Neuronal stem cell (in vitro differentiated cells): ENCODE results near the gene NRCAM.

Experiments used
- DNase-seq: peaks from one replicate; pipeline ENCODE4 v3.0.0-alpha.2; 2013; ENCODE audit warnings: low spot score
- H2AFZ ChIP-seq: one replicate; pipeline ENCODE4 v1.6.1; 2013; ENCODE audit warnings: mild to moderate bottlenecking, low read length, inconsistent platforms
- H2AK5ac ChIP-seq: 2 replicates; pipeline ENCODE4 v1.6.1; 2013; ENCODE audit warnings: low read depth, mild to moderate bottlenecking, inconsistent platforms, low read length, moderate library complexity, mixed read lengths
- H2BK120ac ChIP-seq: 2 replicates; pipeline ENCODE4 v1.6.1; 2013; ENCODE audit warnings: low read depth, mild to moderate bottlenecking, inconsistent platforms, low read length, moderate library complexity, mixed read lengths
- H2BK12ac ChIP-seq: one replicate; pipeline ENCODE4 v1.6.1; 2013; ENCODE audit warnings: low read length, inconsistent platforms
- H2BK15ac ChIP-seq: 2 replicates; pipeline ENCODE4 v1.6.1; 2013; ENCODE audit warnings: mild to moderate bottlenecking, low read length, inconsistent platforms, mixed read lengths
- H2BK5ac ChIP-seq: one replicate; pipeline ENCODE4 v1.6.1; 2013; ENCODE audit warnings: inconsistent platforms, mild to moderate bottlenecking, low read length, moderate library complexity
- H3K14ac ChIP-seq: one replicate; pipeline ENCODE4 v1.6.1; 2013; ENCODE audit warnings: low read length, inconsistent platforms
- H3K18ac ChIP-seq: 2 replicates; pipeline ENCODE4 v1.6.1; 2013; ENCODE audit warnings: low read length, inconsistent platforms
- H3K23ac ChIP-seq: 2 replicates; pipeline ENCODE4 v1.6.1; 2013; ENCODE audit warnings: low read depth, mild to moderate bottlenecking, mixed read lengths, low read length, inconsistent platforms; ENCODE audit not compliant: poor library complexity
- H3K27ac ChIP-seq: replicated peaks from 3 replicates; pipeline ENCODE4 v1.5.1; 2013; ENCODE audit warnings: low read length, inconsistent platforms
- H3K27me3 ChIP-seq, 3 experiments: 2 replicates each; pipeline ENCODE4 v1.6.1; 2013; ENCODE audit warnings: low read length in 3 of 3, mild to moderate bottlenecking in 2 of 3, inconsistent platforms in 1 of 3, low read depth in 1 of 3, mixed read lengths in 1 of 3, moderate library complexity in 1 of 3; ENCODE audit not compliant: control insufficient read depth in 3 of 3, insufficient read depth in 3 of 3
- H3K36me3 ChIP-seq, 2 donors: replicated peaks in 1 of 2; 2 replicates each; pipeline ENCODE4 v1.6.1; 2013; ENCODE audit warnings: low read length in 2 of 2; ENCODE audit not compliant: control insufficient read depth in 2 of 2, insufficient read depth in 2 of 2
- H3K4ac ChIP-seq: 2 replicates; pipeline ENCODE4 v1.6.1; 2013; ENCODE audit warnings: inconsistent platforms, mild to moderate bottlenecking, low read length, moderate library complexity
- H3K4me1 ChIP-seq, 2 donors: 1 replicate in 1 of 2; 2 replicates in 1 of 2; pipeline ENCODE4 v1.6.1; 2013; ENCODE audit warnings: low read length in 2 of 2, low read depth in 1 of 2; ENCODE audit not compliant: control insufficient read depth in 2 of 2, insufficient read depth in 1 of 2
- H3K4me2 ChIP-seq: one replicate; pipeline ENCODE4 v1.6.1; 2013; ENCODE audit warnings: mild to moderate bottlenecking, low read length, inconsistent platforms; ENCODE audit not compliant: insufficient read depth, poor library complexity, severe bottlenecking
- H3K4me3 ChIP-seq, 2 donors: 2 replicates each; pipeline ENCODE4 v1.5.1; 2013; ENCODE audit warnings: low read length in 2 of 2, mild to moderate bottlenecking in 2 of 2, inconsistent platforms in 1 of 2, moderate library complexity in 1 of 2
- H3K79me1 ChIP-seq: one replicate; pipeline ENCODE4 v1.6.1; 2013; ENCODE audit warnings: low read depth, mild to moderate bottlenecking, inconsistent platforms, low read length, moderate library complexity
- H3K9ac ChIP-seq: one replicate; pipeline ENCODE4 v1.6.1; 2013; ENCODE audit warnings: mild to moderate bottlenecking, low read depth, low read length, inconsistent platforms; ENCODE audit not compliant: poor library complexity
- H3K9me3 ChIP-seq, 2 donors: replicated peaks in 1 of 2; 2 replicates each; pipeline versions ENCODE3 to v1.6.1; 2013; ENCODE audit warnings: low read length in 2 of 2, mild to moderate bottlenecking in 2 of 2, inconsistent platforms in 1 of 2, low read depth in 1 of 2, mixed read lengths in 1 of 2, moderate library complexity in 1 of 2; ENCODE audit not compliant: control insufficient read depth in 2 of 2, insufficient read depth in 1 of 2
- H4K8ac ChIP-seq: one replicate; pipeline ENCODE4 v1.6.1; 2013; ENCODE audit warnings: low read depth, mild to moderate bottlenecking, inconsistent platforms, low read length, moderate library complexity
- H4K91ac ChIP-seq: one replicate; pipeline ENCODE4 v1.6.1; 2013; ENCODE audit warnings: low read length, low read depth, mild to moderate bottlenecking, inconsistent platforms; ENCODE audit not compliant: poor library complexity
- WGBS, 2 donors: extraction: QIAGEN DNeasy Blood & Tissue Kit; methylation state at CpG; one replicate each; pipeline ENCODE4 v1.1.7; 2013; ENCODE audit warnings: missing lambda C conversion rate in 2 of 2, mixed read lengths in 1 of 2; ENCODE audit not compliant: insufficient read length in 2 of 2, insufficient replicate concordance in 1 of 2; ENCODE audit errors: extremely low coverage in 2 of 2; 5-methylcytosine and 5-hydroxymethylcytosine counted together

The NRCAM gene

DNA sequence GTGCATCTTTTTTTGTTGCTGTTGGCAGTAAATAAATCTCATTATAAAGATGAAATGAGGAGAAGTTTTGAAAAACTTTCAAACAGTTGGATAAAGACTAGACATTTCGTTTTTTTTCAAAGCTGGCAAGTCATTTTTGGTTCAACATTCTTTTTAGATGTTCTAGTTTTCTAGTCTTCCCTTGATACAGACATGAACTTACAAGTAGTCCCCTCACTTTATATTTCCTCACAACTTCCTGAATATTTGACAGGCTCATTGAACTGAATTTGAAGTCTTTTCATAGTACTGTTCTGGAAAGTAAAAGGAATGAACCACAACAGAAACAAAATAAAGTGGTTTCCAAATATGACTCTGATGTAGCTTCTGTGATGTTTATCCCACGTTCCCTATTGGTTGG lies 134.2 kb downstream of the NRCAM start:
- H3K18ac ChIP-seq = no peak overlapping the region
- DNase-seq = no peak

DNA sequence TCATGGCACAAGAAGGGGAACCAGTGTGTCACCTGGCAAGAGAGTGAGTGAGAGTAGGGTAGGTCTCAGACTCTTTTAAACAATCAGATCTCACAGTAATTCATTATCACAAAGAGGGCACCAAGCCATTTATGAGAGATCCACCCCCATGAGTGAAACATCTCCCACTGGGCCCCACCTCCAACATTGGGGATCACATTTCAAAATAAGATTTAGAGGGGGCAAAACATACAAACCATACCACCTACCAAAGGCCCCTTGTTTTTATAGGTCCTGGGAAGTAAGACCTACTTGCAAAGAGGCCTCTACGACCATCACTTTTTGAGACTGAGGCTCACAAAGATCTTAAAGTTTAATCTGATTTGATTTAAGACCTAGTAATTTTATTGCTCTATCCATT lies 134.9 kb downstream of the NRCAM start:
- Histone ChIP-seq H2AFZ (no peak overlapping the region), H2BK12ac (no peak overlapping the region), H3K27ac (no peak overlapping the region), H4K91ac (no peak overlapping the region), H3K9ac (no peak overlapping the region), H3K36me3 (no peaks in the 10 kb centered on the region), H3K4me3 (no peak overlapping the region), H3K9me3 (peaks cover 0 to 3% of the 10 kb centered on the region in 2 donors), H3K4ac (no peak overlapping the region), H3K4me1 (peaks cover 11 to 36% of the 10 kb centered on the region in 2 donors), H2AK5ac (no peak overlapping the region), H3K79me1 (no peaks in the 10 kb centered on the region), H3K23ac (no peak overlapping the region), H3K14ac (no peak overlapping the region), H4K8ac (no peak overlapping the region), H2BK120ac (no peak overlapping the region), H2BK15ac (no peak overlapping the region), H3K4me2 (no peak overlapping the region), H3K18ac (no peak overlapping the region), H3K27me3 (peaks cover 0 to 14% (median 0%) of the 10 kb centered on the region in 3 experiments), H2BK5ac (no peak overlapping the region)
- WGBS, 2 donors = no CpG with 5 or more reads among the region's 1 CpG
- no peak for DNase-seq

More for the DNA sequence above, 134.2 kb downstream of the NRCAM start:
- no CpG with 5 or more reads among the region's 2 CpGs for WGBS, 2 donors
- Histone ChIP-seq H3K4me3 (no peak overlapping the region), H3K79me1 (no peaks in the 10 kb centered on the region), H3K14ac (no peak overlapping the region), H3K36me3 (no peaks in the 10 kb centered on the region), H4K91ac (no peak overlapping the region), H2BK15ac (no peak overlapping the region), H4K8ac (no peak overlapping the region), H2BK120ac (no peak overlapping the region), H2AK5ac (no peak overlapping the region), H2BK12ac (no peak overlapping the region), H3K4me2 (no peak overlapping the region), H3K4ac (no peak overlapping the region), H3K4me1 (peaks cover 16 to 42% of the 10 kb centered on the region in 2 donors), H3K9ac (no peak overlapping the region), H3K27me3 (peaks cover 0 to 14% (median 0%) of the 10 kb centered on the region in 3 experiments), H2AFZ (no peak overlapping the region), H3K23ac (no peak overlapping the region), H3K9me3 (peaks cover 0 to 3% of the 10 kb centered on the region in 2 donors), H3K27ac (no peak overlapping the region), H2BK5ac (no peak overlapping the region)

DNA sequence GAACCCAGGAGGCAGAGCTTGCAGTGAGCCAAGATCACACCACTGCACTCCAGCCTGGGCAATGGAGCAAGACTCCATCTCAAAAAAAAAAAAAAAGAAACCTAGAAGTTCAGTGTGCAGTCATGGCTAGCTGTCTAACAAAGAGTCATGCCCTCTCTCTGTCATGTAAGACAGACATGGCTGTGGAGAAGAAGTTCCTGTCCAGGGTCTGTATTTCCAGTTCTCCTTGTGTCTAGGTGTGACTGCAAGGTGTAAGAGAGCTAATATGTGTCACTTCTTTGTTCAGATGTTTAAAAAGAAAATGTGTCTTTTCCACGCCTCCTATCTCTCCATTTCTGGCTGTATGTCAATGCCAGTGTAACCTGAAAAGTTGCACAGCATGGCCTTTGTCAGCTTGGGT lies 139.5 kb downstream of the NRCAM start:
- WGBS, 2 donors = no CpG with 5 or more reads among the region's 1 CpG
- H3K27ac ChIP-seq = no peak overlapping the region
- no peaks in the 10 kb centered on the region for H3K79me1 ChIP-seq
- H4K91ac ChIP-seq = no peak overlapping the region
- H3K4me2 ChIP-seq = no peak overlapping the region
- H2BK120ac ChIP-seq = no peak overlapping the region
- H3K14ac ChIP-seq = no peak overlapping the region
- H3K9me3 ChIP-seq = peaks cover 0 to 8% of the 10 kb centered on the region in 2 donors
- no peak overlapping the region for H2AK5ac ChIP-seq
- H3K23ac ChIP-seq = no peak overlapping the region
- H3K9ac ChIP-seq = no peak overlapping the region
- no peak overlapping the region for H3K18ac ChIP-seq
- peaks cover 0 to 10% (median 0%) of the 10 kb centered on the region in 3 experiments for H3K27me3 ChIP-seq
- H3K4me3 ChIP-seq = no peak overlapping the region
- no peak overlapping the region for H2BK5ac ChIP-seq
- no peak overlapping the region for H2BK15ac ChIP-seq
- no peaks in the 10 kb centered on the region for H3K36me3 ChIP-seq
- DNase-seq = no peak
- peaks cover 0 to 3% of the 10 kb centered on the region in 2 donors for H3K4me1 ChIP-seq
- no peak overlapping the region for H4K8ac ChIP-seq
- H3K4ac ChIP-seq = no peak overlapping the region
- H2BK12ac ChIP-seq = no peak overlapping the region
- H2AFZ ChIP-seq = no peak overlapping the region

DNA sequence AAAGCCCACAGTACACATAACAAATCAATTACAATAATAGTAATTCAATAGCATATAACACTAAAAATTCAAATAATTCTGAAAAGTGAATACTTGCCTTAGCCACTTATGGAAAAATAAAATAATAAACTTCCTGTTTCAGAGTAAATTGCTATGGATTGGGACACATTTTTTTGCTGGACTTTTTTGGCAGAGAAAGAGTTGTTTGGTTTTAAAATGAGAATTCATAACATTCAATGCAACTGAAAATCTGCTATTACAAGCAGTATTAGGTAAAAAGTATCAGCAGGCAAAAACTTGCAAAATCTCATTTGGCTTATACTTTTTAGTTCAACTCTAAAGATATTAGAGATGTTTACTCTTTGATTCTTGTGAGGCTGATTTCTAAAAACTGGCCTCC lies 141.7 kb downstream of the NRCAM start:
- H3K4me1 ChIP-seq = peaks cover 8 to 23% of the 10 kb centered on the region in 2 donors
- H3K27me3 ChIP-seq = no peaks in the 10 kb centered on the region
- H4K91ac ChIP-seq = no peak overlapping the region
- H3K4me3 ChIP-seq = no peak overlapping the region
- H2AFZ ChIP-seq = no peak overlapping the region
- no peak overlapping the region for H3K4ac ChIP-seq
- H3K79me1 ChIP-seq = peaks cover 2% of the 10 kb centered on the region
- no peak overlapping the region for H4K8ac ChIP-seq
- H2BK12ac ChIP-seq = no peak overlapping the region
- peaks cover 0 to 6% of the 10 kb centered on the region in 2 donors for H3K9me3 ChIP-seq
- no peak overlapping the region for H3K27ac ChIP-seq
- no peak overlapping the region for H3K18ac ChIP-seq
- no peak overlapping the region for H3K9ac ChIP-seq
- no peak overlapping the region for H2BK5ac ChIP-seq
- no peak overlapping the region for H2AK5ac ChIP-seq
- H2BK120ac ChIP-seq = no peak overlapping the region
- H3K4me2 ChIP-seq = no peak overlapping the region
- no peak overlapping the region for H3K14ac ChIP-seq
- H2BK15ac ChIP-seq = no peak overlapping the region
- no peaks in the 10 kb centered on the region for H3K36me3 ChIP-seq
- DNase-seq = no peak
- no peak overlapping the region for H3K23ac ChIP-seq
